ENCODE results near the gene KCNQ1.

KCNQ1 gene

GRCh38 chr11:2595204-2595603 lies 150.4 kb downstream of the KCNQ1 start:
- Histone ChIP-seq H2AFZ (ENCODE audit: low read length) (no peak overlapping the region), H4K20me1 (ENCODE audit: insufficient read depth, low read length) (no peaks in the 10 kb centered on the region), H3K9ac (ENCODE audit: low read length) (no peak overlapping the region), H3K27ac (ENCODE audit: low read depth, low read length, poor library complexity, severe bottlenecking) (no peak overlapping the region), H3K9me2 (ENCODE audit: low read depth, low read length) (no peaks in the 10 kb centered on the region), H3K4me3 (ENCODE audit: low read depth, low read length, poor library complexity, severe bottlenecking) (no peak overlapping the region), H3K79me2 (ENCODE audit: insufficient read depth, low read length) (no peaks in the 10 kb centered on the region), H3F3A (ENCODE audit: insufficient read depth, low read length) (no peaks in the 10 kb centered on the region), H3K27me3 (ENCODE audit: insufficient read depth, low read length) (peaks cover 7% of the 10 kb centered on the region; the same call in 1 of the 2 replicates), H3K36me3 (ENCODE audit: insufficient read depth, low read length) (no peaks in the 10 kb centered on the region; the same call in 1 of the 2 replicates), H3K9me3 (ENCODE audit: low read length) (no peaks in the 10 kb centered on the region; the same call in 1 of the 2 replicates), H3K4me2 (ENCODE audit: low read length) (no peak overlapping the region), H3K4me1 (ENCODE audit: insufficient read depth, low read length, severe bottlenecking) (no peaks in the 10 kb centered on the region)
- TF ChIP-seq CTCF (IDR thresholded peaks at IDR 0.05; ENCODE audit: low read length), result no peak
- no peak for TF ChIP-seq EZH2 (IDR thresholded peaks at IDR 0.05; ENCODE audit: borderline replicate concordance, low read length)

GRCh38 chr11:2599561-2600189 lies 154.9 kb downstream of the KCNQ1 start:
- Histone ChIP-seq H3K36me3 (ENCODE audit: insufficient read depth, low read length) (no peaks in the 10 kb centered on the region; the same call in 1 of the 2 replicates), H3K79me2 (ENCODE audit: insufficient read depth, low read length) (no peaks in the 10 kb centered on the region), H3K4me3 (ENCODE audit: low read depth, low read length, poor library complexity, severe bottlenecking) (no peak overlapping the region), H3F3A (ENCODE audit: insufficient read depth, low read length) (no peaks in the 10 kb centered on the region), H3K9me3 (ENCODE audit: low read length) (no peaks in the 10 kb centered on the region; the same call in 1 of the 2 replicates), H3K4me1 (ENCODE audit: insufficient read depth, low read length, severe bottlenecking) (no peaks in the 10 kb centered on the region), H2AFZ (ENCODE audit: low read length) (no peak overlapping the region), H3K9me2 (ENCODE audit: low read depth, low read length) (no peaks in the 10 kb centered on the region), H3K27me3 (ENCODE audit: insufficient read depth, low read length) (no peaks in the 10 kb centered on the region; the same call in 1 of the 2 replicates), H4K20me1 (ENCODE audit: insufficient read depth, low read length) (no peaks in the 10 kb centered on the region), H3K9ac (ENCODE audit: low read length) (no peak overlapping the region), H3K27ac (ENCODE audit: low read depth, low read length, poor library complexity, severe bottlenecking) (no peak overlapping the region), H3K4me2 (ENCODE audit: low read length) (no peak overlapping the region)
- TF ChIP-seq CTCF (IDR thresholded peaks at IDR 0.05; ENCODE audit: low read length) (no peak), EZH2 (IDR thresholded peaks at IDR 0.05; ENCODE audit: borderline replicate concordance, low read length) (no peak)

- Histone ChIP-seq H3K9me2 (ENCODE audit: low read depth, low read length) (no peaks in the 10 kb centered on the region), H4K20me1 (ENCODE audit: insufficient read depth, low read length) (no peaks in the 10 kb centered on the region), H3K27ac (ENCODE audit: low read depth, low read length, poor library complexity, severe bottlenecking) (no peak overlapping the region), H3K4me1 (ENCODE audit: insufficient read depth, low read length, severe bottlenecking) (no peaks in the 10 kb centered on the region), H3K27me3 (ENCODE audit: insufficient read depth, low read length) (0 out of 2 replicates have a peak, but pooled peaks cover 3% of the 10 kb centered on the region), H3K36me3 (ENCODE audit: insufficient read depth, low read length) (no peaks in the 10 kb centered on the region), H3K4me3 (ENCODE audit: low read depth, low read length, poor library complexity, severe bottlenecking) (no peak overlapping the region), H3K9me3 (ENCODE audit: low read length) (no peaks in the 10 kb centered on the region), H3K9ac (ENCODE audit: low read length) (no peak overlapping the region), H3F3A (ENCODE audit: insufficient read depth, low read length) (no peaks in the 10 kb centered on the region), H2AFZ (ENCODE audit: low read length) (no peak overlapping the region), H3K4me2 (ENCODE audit: low read length) (no peak overlapping the region), H3K79me2 (ENCODE audit: insufficient read depth, low read length) (no peaks in the 10 kb centered on the region)
- TF ChIP-seq CTCF (IDR thresholded peaks at IDR 0.05; ENCODE audit: low read length), result no peak
- no peak for TF ChIP-seq EZH2 (IDR thresholded peaks at IDR 0.05; ENCODE audit: borderline replicate concordance, low read length)
Observed at GRCh38 chr11:2609345-2609744, 164.5 kb downstream of the KCNQ1 start.
